CD8-positive, alpha-beta memory T cell (primary cell): ENCODE measurements around the gene TMEM97. TPM values are rescaled to one million over a fixed set of nuclear protein-coding genes. Genes with fewer than 3 reads are reported as not detected.
A peak's percentile ranks its signal among the peaks of the same experiment; 100 is the strongest.

Experiments used
- CTCF ChIA-PET: fragments of 350-600 bp; sonication (Branson Sonifier 250); formaldehyde crosslinking; loops from one replicate; lab custom pipeline; 2021; ENCODE audit warnings: antibody characterized with exemption; lab: Charles Lee
- POLR2A ChIA-PET: fragments of 350-600 bp; sonication (Branson Sonifier 250); formaldehyde crosslinking; loops from one replicate; lab custom pipeline; 2021; ENCODE audit warnings: antibody characterized with exemption; lab: Charles Lee
- DNase-seq, 5 donors: peaks; one replicate each; pipeline versions ENCODE4 v3.0.0 to v3.0.0-alpha.2; 2020 to 2022; ENCODE audit warnings: mixed read lengths in 1 of 5
- H3K27ac ChIP-seq: one replicate; pipeline ENCODE4 v1.7.0; 2013; ENCODE audit warnings: low read depth, mild to moderate bottlenecking, low read length, moderate library complexity
- H3K27me3 ChIP-seq: 2 replicates; pipeline ENCODE4 v1.7.0; 2013; ENCODE audit warnings: low read length, mild to moderate bottlenecking; ENCODE audit not compliant: insufficient read depth, poor library complexity, severe bottlenecking
- H3K36me3 ChIP-seq: 2 replicates; pipeline ENCODE4 v1.7.0; 2013; ENCODE audit warnings: mild to moderate bottlenecking, low read length, moderate library complexity; ENCODE audit not compliant: insufficient read depth
- H3K4me1 ChIP-seq: 2 replicates; pipeline ENCODE4 v1.7.0; 2013; ENCODE audit warnings: mild to moderate bottlenecking, low read length, moderate library complexity; ENCODE audit not compliant: insufficient read depth
- H3K4me3 ChIP-seq: 2 replicates; pipeline ENCODE4 v1.7.0; 2013; ENCODE audit warnings: mild to moderate bottlenecking, low read length
- H3K9me3 ChIP-seq: 2 replicates; pipeline ENCODE4 v1.7.0; 2013; ENCODE audit warnings: mild to moderate bottlenecking, low read length
- H3K27ac Mint-ChIP-seq, 8 donors: one replicate each; pipeline ENCODE4 v1.8.0; 2020 to 2021; ENCODE audit warnings: mixed read lengths in 8 of 8, mild to moderate bottlenecking in 6 of 8, inconsistent platforms in 3 of 8, moderate library complexity in 3 of 8
- H3K27me3 Mint-ChIP-seq, 2 donors: one replicate each; pipeline ENCODE4 v1.8.0; 2020 to 2021; ENCODE audit warnings: mixed read lengths in 2 of 2, mild to moderate bottlenecking in 1 of 2, moderate library complexity in 1 of 2
- H3K36me3 Mint-ChIP-seq, 3 donors: one replicate each; pipeline ENCODE4 v1.8.0; 2020 to 2021; ENCODE audit warnings: mixed read lengths in 3 of 3, inconsistent platforms in 1 of 3, mild to moderate bottlenecking in 1 of 3
- H3K4me1 Mint-ChIP-seq, 3 donors: one replicate each; pipeline ENCODE4 v1.8.0; 2020 to 2021; ENCODE audit warnings: mixed read lengths in 3 of 3, inconsistent platforms in 1 of 3, mild to moderate bottlenecking in 1 of 3
- H3K4me3 Mint-ChIP-seq, 7 donors: one replicate each; pipeline ENCODE4 v1.8.0; 2020 to 2021; ENCODE audit warnings: mixed read lengths in 7 of 7, mild to moderate bottlenecking in 6 of 7, moderate library complexity in 4 of 7, inconsistent platforms in 2 of 7
- H3K9me3 Mint-ChIP-seq, 5 donors: one replicate each; pipeline ENCODE4 v1.8.0; 2020 to 2022; ENCODE audit warnings: mixed read lengths in 5 of 5, mild to moderate bottlenecking in 3 of 5, moderate library complexity in 2 of 5, inconsistent platforms in 1 of 5
- polyA plus RNA-seq: library from polyadenylated mRNA; unstranded; fragments of 300-500 nt; fragmentation: Illumina TruSeq; gene quantifications from one replicate; pipeline ENCODE4 v1.2.3, GENCODE V29; 2021
- total RNA-seq, 2 experiments: library from RNA; stranded (reverse); gene quantifications; one replicate each; pipeline ENCODE4 v1.2.3, GENCODE V29; 2021

The TMEM97 gene
- total and polyA plus RNA-seq, 3 experiments from 2014 or later = 10.4 to 67.1 (median 64.9) TPM

GRCh38 chr17:28327031-28327607, 8.1 kb downstream of the TMEM97 start:
- no peaks in the 10 kb centered on the region for H3K9me3 Mint-ChIP-seq
- Histone ChIP-seq H3K36me3 (peaks cover 12% of the 10 kb centered on the region), H3K9me3 (no peaks in the 10 kb centered on the region), H3K27ac (no peak overlapping the region), H3K4me3 (no peak overlapping the region), H3K27me3 (no peaks in the 10 kb centered on the region), H3K4me1 (no peaks in the 10 kb centered on the region)
- no peak overlapping the region for H3K4me3 Mint-ChIP-seq
- H3K36me3 Mint-ChIP-seq = peaks cover 5 to 54% (median 6%) of the 10 kb centered on the region in 3 donors
- H3K4me1 Mint-ChIP-seq = peaks cover under 1 to 1% (median 1%) of the 10 kb centered on the region in 3 donors
- H3K27ac Mint-ChIP-seq = no peak overlapping the region
- CTCF ChIA-PET = no interaction called here
- H3K27me3 Mint-ChIP-seq = no peaks in the 10 kb centered on the region
- POLR2A ChIA-PET = no interaction called here
- DNase-seq = no peak

- Histone ChIP-seq H3K27me3 (no peaks in the 10 kb centered on the region), H3K27ac (no peak overlapping the region), H3K36me3 (peaks cover 12% of the 10 kb centered on the region), H3K4me3 (no peak overlapping the region), H3K9me3 (no peaks in the 10 kb centered on the region), H3K4me1 (no peaks in the 10 kb centered on the region)
- CTCF ChIA-PET = no interaction called here
- POLR2A ChIA-PET = no interaction called here
- H3K9me3 Mint-ChIP-seq = no peaks in the 10 kb centered on the region
- H3K27ac Mint-ChIP-seq = peak overlapping the region in 1 of 8 donors; percentile 23
- no peak overlapping the region for H3K4me3 Mint-ChIP-seq
- peaks cover 5 to 7% (median 7%) of the 10 kb centered on the region in 3 donors for H3K4me1 Mint-ChIP-seq
- H3K27me3 Mint-ChIP-seq = no peaks in the 10 kb centered on the region
- peaks cover 5 to 57% (median 6%) of the 10 kb centered on the region in 3 donors for H3K36me3 Mint-ChIP-seq
- no peak for DNase-seq
These were observed 8.7 kb downstream of the TMEM97 start for GRCh38 chr17:28327709-28328108.

GRCh38 chr17:28328325-28328724, 9.3 kb downstream of the TMEM97 start:
- H3K36me3 ChIP-seq = peaks cover 12% of the 10 kb centered on the region
- no peaks in the 10 kb centered on the region for H3K4me1 ChIP-seq
- Mint-ChIP-seq H3K4me3 (peak overlapping the region in 1 of 7 donors; percentile 7), H3K27ac (peak overlapping the region in 1 of 8 donors; percentile 4), H3K27me3 (no peaks in the 10 kb centered on the region), H3K36me3 (peaks cover 5 to 57% (median 6%) of the 10 kb centered on the region in 3 donors), H3K4me1 (peaks cover 5 to 13% (median 9%) of the 10 kb centered on the region in 3 donors), H3K9me3 (no peaks in the 10 kb centered on the region)
- no peak overlapping the region for H3K4me3 ChIP-seq
- no peak for DNase-seq
- no peaks in the 10 kb centered on the region for H3K27me3 ChIP-seq
- POLR2A ChIA-PET = no interaction called here
- H3K9me3 ChIP-seq = no peaks in the 10 kb centered on the region
- CTCF ChIA-PET = no interaction called here
- H3K27ac ChIP-seq = no peak overlapping the region

- ChIA-PET CTCF (interaction anchor here (1.5 to 2.0 kb wide), 2 partner anchors 13 to 28 kb away, joined by 3 to 5 read pairs; no protein-coding TSS in a partner anchor), POLR2A (no interaction called here)
- Histone ChIP-seq H3K36me3 (peaks cover 12% of the 10 kb centered on the region), H3K27ac (no peak overlapping the region), H3K9me3 (no peaks in the 10 kb centered on the region), H3K4me3 (no peak overlapping the region), H3K27me3 (no peaks in the 10 kb centered on the region), H3K4me1 (peaks cover 12% of the 10 kb centered on the region)
- peak overlapping the region in 2 of 7 donors; percentile 53 to 72 for H3K4me3 Mint-ChIP-seq
- peaks cover 21 to 32% (median 31%) of the 10 kb centered on the region in 3 donors for H3K4me1 Mint-ChIP-seq
- H3K9me3 Mint-ChIP-seq = no peaks in the 10 kb centered on the region
- no peak for DNase-seq
- peaks cover 5 to 65% (median 6%) of the 10 kb centered on the region in 3 donors for H3K36me3 Mint-ChIP-seq
- no peaks in the 10 kb centered on the region for H3K27me3 Mint-ChIP-seq
- H3K27ac Mint-ChIP-seq = peak overlapping the region in 2 of 8 donors; percentile 42 to 70
These were observed 11.7 kb downstream of the TMEM97 start for GRCh38 chr17:28330671-28331070.

GRCh38 chr17:28331891-28332420, 13.0 kb downstream of the TMEM97 start:
- CTCF ChIA-PET = interaction anchor here (2.0 kb wide), 1 partner anchor 14 kb away, joined by 5 read pairs; no protein-coding TSS in a partner anchor

GRCh38 chr17:28333083-28333746, 14.2 kb downstream of the TMEM97 start:
- Mint-ChIP-seq H3K9me3 (no peaks in the 10 kb centered on the region), H3K27me3 (no peaks in the 10 kb centered on the region), H3K4me3 (peak overlapping the region in 3 of 7 donors; percentile 95 to 99 (median 96)), H3K4me1 (peaks cover 36 to 55% (median 50%) of the 10 kb centered on the region in 3 donors), H3K27ac (peak overlapping the region in 6 of 8 donors; percentile 54 to 98 (median 94)), H3K36me3 (peaks cover 0 to 46% (median 3%) of the 10 kb centered on the region in 3 donors)
- ChIA-PET POLR2A (no interaction called here), CTCF (interaction anchor here (1.1 to 3.7 kb wide), 2 partner anchors 14 to 24 kb away, joined by 4 to 30 read pairs; partner anchors contain the start of gene POLDIP2)
- Histone ChIP-seq H3K27me3 (no peaks in the 10 kb centered on the region), H3K27ac (no peak overlapping the region), H3K4me1 (peaks cover 31% of the 10 kb centered on the region), H3K4me3 (no peak overlapping the region), H3K9me3 (no peaks in the 10 kb centered on the region), H3K36me3 (peaks cover 11% of the 10 kb centered on the region)
- DNase-seq = no peak

More at GRCh38 chr17:28331891-28332420, 13.0 kb downstream of the TMEM97 start:
- POLR2A ChIA-PET = no interaction called here
- H3K9me3 ChIP-seq = no peaks in the 10 kb centered on the region
- Mint-ChIP-seq H3K27me3 (no peaks in the 10 kb centered on the region), H3K4me1 (peaks cover 29 to 43% (median 40%) of the 10 kb centered on the region in 3 donors), H3K9me3 (no peaks in the 10 kb centered on the region), H3K4me3 (peak overlapping the region in 2 of 7 donors; percentile 56 to 69), H3K36me3 (peaks cover 5 to 58% (median 6%) of the 10 kb centered on the region in 3 donors), H3K27ac (peak overlapping the region in 3 of 8 donors; percentile 19 to 73 (median 33))
- no peak overlapping the region for H3K4me3 ChIP-seq
- DNase-seq = no peak
- no peaks in the 10 kb centered on the region for H3K27me3 ChIP-seq
- peaks cover 12% of the 10 kb centered on the region for H3K36me3 ChIP-seq
- H3K4me1 ChIP-seq = peaks cover 23% of the 10 kb centered on the region
- H3K27ac ChIP-seq = no peak overlapping the region

- Histone ChIP-seq H3K4me1 (peaks cover 31% of the 10 kb centered on the region), H3K9me3 (no peaks in the 10 kb centered on the region), H3K36me3 (peaks cover 2% of the 10 kb centered on the region), H3K27me3 (no peaks in the 10 kb centered on the region), H3K4me3 (peak overlapping the region; percentile 86), H3K27ac (peak overlapping the region; percentile 98)
- H3K4me1 Mint-ChIP-seq = peaks cover 39 to 56% (median 50%) of the 10 kb centered on the region in 3 donors
- H3K9me3 Mint-ChIP-seq = no peaks in the 10 kb centered on the region
- no peak for DNase-seq
- no peaks in the 10 kb centered on the region for H3K27me3 Mint-ChIP-seq
- H3K27ac Mint-ChIP-seq = peak overlapping the region; percentile 92 to 99 (median 96)
- peaks cover 0 to 39% (median 3%) of the 10 kb centered on the region in 3 donors for H3K36me3 Mint-ChIP-seq
- ChIA-PET CTCF (interaction anchor here (0.7 to 3.7 kb wide), 4 partner anchors 23 to 529 kb away, joined by 3 to 30 read pairs (median 8); partner anchors contain the start of gene POLDIP2), POLR2A (interaction anchor here (2.0 to 2.5 kb wide), 3 partner anchors 23 to 618 kb away, joined by 7 to 62 read pairs (median 9); partner anchors contain the start of genes PHF12, POLDIP2 and SARM1)
- H3K4me3 Mint-ChIP-seq = peak overlapping the region; percentile 90 to 99 (median 96)
These were observed 15.2 kb downstream of the TMEM97 start for GRCh38 chr17:28334171-28334570.
